ENCODE results near the gene NADK.

NADK gene

GRCh38 chr1:1758692-1759455, 19.4 kb downstream of the NADK start:
- Histone ChIP-seq H3K27me3 (ENCODE audit: control insufficient read depth, insufficient read depth, low read length) (no peaks in the 10 kb centered on the region), H3K4me3 (ENCODE audit: low read length) (no peak overlapping the region), H3K9me3 (ENCODE audit: control insufficient read depth, low read length) (no peaks in the 10 kb centered on the region), H3K9ac (ENCODE audit: low read length) (peak overlapping the region; percentile 60), H3K4me1 (ENCODE audit: control insufficient read depth, insufficient read depth, low read length) (peaks cover 29% of the 10 kb centered on the region), H3K36me3 (ENCODE audit: control insufficient read depth, insufficient read depth, low read length) (peaks cover 28% of the 10 kb centered on the region)

- H3K4me3 ChIP-seq (ENCODE audit: low read length): peak overlapping the region; percentile 5
- peaks cover 29% of the 10 kb centered on the region for H3K4me1 ChIP-seq (ENCODE audit: control insufficient read depth, insufficient read depth, low read length)
- no peaks in the 10 kb centered on the region for H3K9me3 ChIP-seq (ENCODE audit: control insufficient read depth, low read length)
- peaks cover 32% of the 10 kb centered on the region for H3K36me3 ChIP-seq (ENCODE audit: control insufficient read depth, insufficient read depth, low read length)
- no peaks in the 10 kb centered on the region for H3K27me3 ChIP-seq (ENCODE audit: control insufficient read depth, insufficient read depth, low read length)
- H3K9ac ChIP-seq (ENCODE audit: low read length): peak overlapping the region; percentile 60
Measured at GRCh38 chr1:1758059-1758621, 20.1 kb downstream of the NADK start.

- Histone ChIP-seq H3K9ac (ENCODE audit: low read length) (peak overlapping the region; percentile 60), H3K36me3 (ENCODE audit: control insufficient read depth, insufficient read depth, low read length) (peaks cover 34% of the 10 kb centered on the region), H3K27me3 (ENCODE audit: control insufficient read depth, insufficient read depth, low read length) (no peaks in the 10 kb centered on the region)
Measured at GRCh38 chr1:1757422-1758058, 20.7 kb downstream of the NADK start.

GRCh38 chr1:1756661-1757421, 21.4 kb downstream of the NADK start:
- Histone ChIP-seq H3K9ac (ENCODE audit: low read length) (no peak overlapping the region), H3K9me3 (ENCODE audit: control insufficient read depth, low read length) (no peaks in the 10 kb centered on the region), H3K36me3 (ENCODE audit: control insufficient read depth, insufficient read depth, low read length) (peaks cover 27% of the 10 kb centered on the region), H3K27me3 (ENCODE audit: control insufficient read depth, insufficient read depth, low read length) (no peaks in the 10 kb centered on the region), H3K4me1 (ENCODE audit: control insufficient read depth, insufficient read depth, low read length) (peaks cover 29% of the 10 kb centered on the region), H3K4me3 (ENCODE audit: low read length) (no peak overlapping the region)

More at GRCh38 chr1:1757422-1758058, 20.7 kb downstream of the NADK start:
- Histone ChIP-seq H3K4me1 (ENCODE audit: control insufficient read depth, insufficient read depth, low read length) (peaks cover 29% of the 10 kb centered on the region), H3K4me3 (ENCODE audit: low read length) (no peak overlapping the region), H3K9me3 (ENCODE audit: control insufficient read depth, low read length) (no peaks in the 10 kb centered on the region)

GRCh38 chr1:1755852-1756251, 22.4 kb downstream of the NADK start:
- Histone ChIP-seq H3K36me3 (ENCODE audit: control insufficient read depth, insufficient read depth, low read length) (peaks cover 24% of the 10 kb centered on the region), H3K4me3 (ENCODE audit: low read length) (no peak overlapping the region), H3K9ac (ENCODE audit: low read length) (no peak overlapping the region)

GRCh38 chr1:1755426-1755825, 22.8 kb downstream of the NADK start:
- Histone ChIP-seq H3K4me1 (ENCODE audit: control insufficient read depth, insufficient read depth, low read length) (peaks cover 29% of the 10 kb centered on the region), H3K4me3 (ENCODE audit: low read length) (no peak overlapping the region)

More at GRCh38 chr1:1755852-1756251, 22.4 kb downstream of the NADK start:
- H3K9me3 ChIP-seq (ENCODE audit: control insufficient read depth, low read length): no peaks in the 10 kb centered on the region
- H3K27me3 ChIP-seq (ENCODE audit: control insufficient read depth, insufficient read depth, low read length): no peaks in the 10 kb centered on the region
- peaks cover 29% of the 10 kb centered on the region for H3K4me1 ChIP-seq (ENCODE audit: control insufficient read depth, insufficient read depth, low read length)

GRCh38 chr1:1754051-1754815, 24.0 kb downstream of the NADK start:
- Histone ChIP-seq H3K4me3 (ENCODE audit: low read length) (no peak overlapping the region), H3K36me3 (ENCODE audit: control insufficient read depth, insufficient read depth, low read length) (peaks cover 15% of the 10 kb centered on the region), H3K4me1 (ENCODE audit: control insufficient read depth, insufficient read depth, low read length) (peaks cover 20% of the 10 kb centered on the region)

More at GRCh38 chr1:1755426-1755825, 22.8 kb downstream of the NADK start:
- Histone ChIP-seq H3K9ac (ENCODE audit: low read length) (no peak overlapping the region), H3K36me3 (ENCODE audit: control insufficient read depth, insufficient read depth, low read length) (peaks cover 19% of the 10 kb centered on the region), H3K27me3 (ENCODE audit: control insufficient read depth, insufficient read depth, low read length) (no peaks in the 10 kb centered on the region), H3K9me3 (ENCODE audit: control insufficient read depth, low read length) (no peaks in the 10 kb centered on the region)

GRCh38 chr1:1753607-1754005, 24.7 kb downstream of the NADK start:
- Histone ChIP-seq H3K4me1 (ENCODE audit: control insufficient read depth, insufficient read depth, low read length) (peaks cover 14% of the 10 kb centered on the region), H3K4me3 (ENCODE audit: low read length) (no peak overlapping the region), H3K9ac (ENCODE audit: low read length) (no peak overlapping the region), H3K9me3 (ENCODE audit: control insufficient read depth, low read length) (no peaks in the 10 kb centered on the region), H3K27me3 (ENCODE audit: control insufficient read depth, insufficient read depth, low read length) (no peaks in the 10 kb centered on the region), H3K36me3 (ENCODE audit: control insufficient read depth, insufficient read depth, low read length) (peaks cover 15% of the 10 kb centered on the region)

More at GRCh38 chr1:1754051-1754815, 24.0 kb downstream of the NADK start:
- no peak overlapping the region for H3K9ac ChIP-seq (ENCODE audit: low read length)
- H3K9me3 ChIP-seq (ENCODE audit: control insufficient read depth, low read length): no peaks in the 10 kb centered on the region
- no peaks in the 10 kb centered on the region for H3K27me3 ChIP-seq (ENCODE audit: control insufficient read depth, insufficient read depth, low read length)

GRCh38 chr1:1752636-1753606, 25.3 kb downstream of the NADK start:
- no peaks in the 10 kb centered on the region for H3K27me3 ChIP-seq (ENCODE audit: control insufficient read depth, insufficient read depth, low read length)
- peaks cover 7% of the 10 kb centered on the region for H3K4me1 ChIP-seq (ENCODE audit: control insufficient read depth, insufficient read depth, low read length)
- H3K4me3 ChIP-seq (ENCODE audit: low read length): no peak overlapping the region
- no peaks in the 10 kb centered on the region for H3K9me3 ChIP-seq (ENCODE audit: control insufficient read depth, low read length)
- H3K9ac ChIP-seq (ENCODE audit: low read length): no peak overlapping the region
- peaks cover 15% of the 10 kb centered on the region for H3K36me3 ChIP-seq (ENCODE audit: control insufficient read depth, insufficient read depth, low read length)

GRCh38 chr1:1752190-1752589, 26.1 kb downstream of the NADK start:
- H3K9me3 ChIP-seq (ENCODE audit: control insufficient read depth, low read length): no peaks in the 10 kb centered on the region
- H3K27me3 ChIP-seq (ENCODE audit: control insufficient read depth, insufficient read depth, low read length): no peaks in the 10 kb centered on the region
- H3K4me3 ChIP-seq (ENCODE audit: low read length): no peak overlapping the region
- peaks cover 15% of the 10 kb centered on the region for H3K36me3 ChIP-seq (ENCODE audit: control insufficient read depth, insufficient read depth, low read length)
- H3K9ac ChIP-seq (ENCODE audit: low read length): no peak overlapping the region
- no peaks in the 10 kb centered on the region for H3K4me1 ChIP-seq (ENCODE audit: control insufficient read depth, insufficient read depth, low read length)
